K562 (cell line): ENCODE results near the gene MME.

Source experiments
- CXXC5 ChIP-seq: fragments of 250-450 bp; sonication (Bioruptor Pico); IDR thresholded peaks from 2 replicates; pipeline ENCODE4 v1.8.0; 2022; ENCODE audit warnings: inconsistent platforms, mild to moderate bottlenecking, moderate library complexity
- EZH2 ChIP-seq: IDR thresholded peaks from 2 replicates; pipeline ENCODE4 v1.6.1; 2012; ENCODE audit warnings: low read depth, mild to moderate bottlenecking, inconsistent platforms, low read length, borderline replicate concordance
- FOXP4 ChIP-seq: sonication (generic); formaldehyde crosslinking; IDR thresholded peaks from 2 replicates; pipeline ENCODE4 v1.8.0; 2022; ENCODE audit warnings: mild to moderate bottlenecking, missing genetic modification reagents, borderline replicate concordance

- TF ChIP-seq FOXP4 (no peak), CXXC5 (no peak), EZH2 (no peak)
Observed at GRCh38 chr3:155169197-155169596, 89.1 kb downstream of the MME start.
